ENCODE data around the gene PPP1R1B. TPM values are rescaled to one million over a fixed set of nuclear protein-coding genes. Genes with fewer than 3 reads are reported as not detected.

Gene PPP1R1B
- total and polyA plus RNA-seq, 3 donors from 2014 or later = 22.4 to 63.1 (median 24.3) TPM

DNA sequence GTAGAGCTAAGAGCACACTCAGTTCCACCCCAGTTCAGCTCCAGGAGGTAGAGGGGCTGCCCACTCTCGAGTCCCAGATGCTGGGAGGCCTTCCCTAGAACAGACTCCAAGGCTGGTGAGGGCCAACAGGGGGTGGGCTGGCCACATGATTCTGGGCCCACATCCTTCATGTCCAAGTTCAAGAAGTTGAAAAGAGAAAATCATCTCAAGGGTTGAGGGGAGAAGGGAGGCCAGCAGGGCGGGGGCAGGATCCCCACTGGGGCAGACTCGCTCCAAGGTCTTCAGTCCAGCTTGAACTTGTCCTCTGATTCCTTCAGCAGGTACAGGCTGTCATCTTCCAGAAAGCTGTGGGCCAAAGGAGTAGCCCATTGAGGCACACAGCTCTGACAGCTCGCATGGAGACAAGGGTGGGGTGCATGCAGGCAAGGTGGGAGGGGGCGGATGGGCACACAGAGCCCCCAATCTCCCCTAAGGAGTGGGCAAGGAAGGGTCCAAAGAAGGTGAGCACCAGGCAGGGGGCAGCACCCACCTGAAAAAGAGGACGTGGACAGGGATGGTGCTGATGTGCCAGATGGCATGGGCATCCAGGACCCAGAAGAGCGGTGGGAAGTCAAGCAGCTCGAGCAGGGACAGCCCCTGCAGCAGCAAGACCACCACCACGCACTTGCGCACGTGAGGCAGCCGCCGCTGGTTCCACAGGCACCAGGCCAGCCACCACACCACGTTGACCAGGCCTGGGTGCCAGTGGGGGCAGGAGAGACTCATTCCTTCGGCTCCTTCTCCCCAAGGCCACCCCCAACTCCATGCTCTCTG is 46.0 kb downstream of the PPP1R1B start:
- no peak for DNase-seq
- WGBS, 2 donors = 82 to 90% methylated on average over 11 to 15 of the region's 15 CpGs
- peaks cover 4% of the 10 kb centered on the region for H3K4me1 ChIP-seq
- no peaks in the 10 kb centered on the region for H3K36me3 ChIP-seq (ENCODE audit: low read depth, missing control alignments)
- H3K27me3 ChIP-seq = no peaks in the 10 kb centered on the region
- H3K27ac ChIP-seq = no peak overlapping the region
- TF ChIP-seq, protein P1, sequence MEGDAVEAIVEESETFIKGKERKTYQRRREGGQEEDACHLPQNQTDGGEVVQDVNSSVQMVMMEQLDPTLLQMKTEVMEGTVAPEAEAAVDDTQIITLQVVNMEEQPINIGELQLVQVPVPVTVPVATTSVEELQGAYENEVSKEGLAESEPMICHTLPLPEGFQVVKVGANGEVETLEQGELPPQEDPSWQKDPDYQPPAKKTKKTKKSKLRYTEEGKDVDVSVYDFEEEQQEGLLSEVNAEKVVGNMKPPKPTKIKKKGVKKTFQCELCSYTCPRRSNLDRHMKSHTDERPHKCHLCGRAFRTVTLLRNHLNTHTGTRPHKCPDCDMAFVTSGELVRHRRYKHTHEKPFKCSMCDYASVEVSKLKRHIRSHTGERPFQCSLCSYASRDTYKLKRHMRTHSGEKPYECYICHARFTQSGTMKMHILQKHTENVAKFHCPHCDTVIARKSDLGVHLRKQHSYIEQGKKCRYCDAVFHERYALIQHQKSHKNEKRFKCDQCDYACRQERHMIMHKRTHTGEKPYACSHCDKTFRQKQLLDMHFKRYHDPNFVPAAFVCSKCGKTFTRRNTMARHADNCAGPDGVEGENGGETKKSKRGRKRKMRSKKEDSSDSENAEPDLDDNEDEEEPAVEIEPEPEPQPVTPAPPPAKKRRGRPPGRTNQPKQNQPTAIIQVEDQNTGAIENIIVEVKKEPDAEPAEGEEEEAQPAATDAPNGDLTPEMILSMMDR (IDR thresholded peaks at IDR 0.05) = no peak
- TF ChIP-seq POLR2A (IDR thresholded peaks at IDR 0.05) = no peak
- intact Hi-C loops (cut with DNase I; ENCODE audit: low total_unique reads) = no loop called here
- no peak overlapping the region for H3K4me3 ChIP-seq
- no peaks in the 10 kb centered on the region for H3K9me3 ChIP-seq

DNA sequence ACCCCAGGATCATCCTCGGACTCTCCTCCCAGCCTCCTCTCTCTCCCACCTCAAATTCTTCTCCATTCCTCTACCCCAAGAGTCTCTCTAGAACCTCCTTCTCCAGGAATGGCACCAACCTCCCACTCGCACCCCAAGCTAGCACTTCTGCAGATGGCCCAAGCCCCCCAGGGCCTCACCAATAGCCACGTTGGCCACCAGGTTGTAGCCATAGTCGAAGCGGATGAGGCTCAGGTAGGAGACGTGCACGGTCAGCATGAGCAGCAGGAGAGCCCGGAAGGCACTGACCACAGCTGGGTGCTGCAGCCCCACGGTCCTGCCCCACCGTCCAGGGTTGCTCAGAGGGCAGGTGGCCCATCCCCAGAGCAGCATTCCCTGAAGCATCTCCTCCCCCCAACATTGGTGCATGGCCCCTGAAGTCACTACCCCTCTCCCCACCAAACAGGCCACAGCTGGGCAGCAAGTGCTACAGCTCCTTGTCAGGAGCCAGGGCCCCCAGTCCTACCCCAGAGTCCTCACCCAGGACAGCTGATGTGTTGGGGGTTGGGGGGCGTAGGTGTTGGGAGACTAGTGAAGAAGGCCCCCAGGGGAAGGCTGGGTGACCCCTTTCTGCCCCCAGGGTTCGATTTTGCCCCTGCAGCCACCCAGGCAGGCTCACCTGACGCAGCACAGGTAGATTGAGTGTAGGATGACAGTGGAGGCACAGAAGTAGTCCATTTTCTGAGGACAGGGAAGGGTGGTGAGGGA is 46.8 kb downstream of the PPP1R1B start:
- H3K9me3 ChIP-seq = no peaks in the 10 kb centered on the region
- H3K36me3 ChIP-seq (ENCODE audit: low read depth, missing control alignments) = no peaks in the 10 kb centered on the region
- TF ChIP-seq, protein P1 (IDR thresholded peaks at IDR 0.05) = no peak
- no peak for TF ChIP-seq POLR2A (IDR thresholded peaks at IDR 0.05)
- no peak overlapping the region for H3K27ac ChIP-seq
- H3K4me3 ChIP-seq = no peak overlapping the region
- intact Hi-C loops (cut with DNase I; ENCODE audit: low total_unique reads) = no loop called here
- no peak for DNase-seq
- WGBS, 2 donors = 77 to 82% methylated on average over 5 to 13 of the region's 13 CpGs
- no peaks in the 10 kb centered on the region for H3K4me1 ChIP-seq
- no peaks in the 10 kb centered on the region for H3K27me3 ChIP-seq

DNA sequence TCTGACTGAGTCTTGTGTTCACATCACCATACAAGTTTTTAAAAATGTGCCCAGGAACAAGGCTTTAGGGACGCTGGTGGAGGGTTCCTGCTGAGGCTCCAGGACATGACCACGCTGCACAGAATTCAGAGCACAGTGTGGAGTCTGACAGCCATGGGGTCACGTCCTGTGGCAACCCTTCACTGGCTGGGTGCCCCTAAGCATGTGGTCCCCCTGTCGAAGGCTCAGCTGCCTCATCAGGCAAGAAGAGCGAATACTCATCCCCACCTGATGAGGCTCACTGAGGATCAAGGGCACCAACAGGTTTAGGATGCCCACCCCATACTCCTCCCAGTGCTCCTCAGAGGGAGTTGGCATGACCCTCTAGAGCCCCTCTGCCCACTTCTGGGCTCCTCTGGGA is 47.4 kb downstream of the PPP1R1B start:
- no peak for DNase-seq
- H3K4me3 ChIP-seq = no peak overlapping the region
- no peak overlapping the region for H3K27ac ChIP-seq

DNA sequence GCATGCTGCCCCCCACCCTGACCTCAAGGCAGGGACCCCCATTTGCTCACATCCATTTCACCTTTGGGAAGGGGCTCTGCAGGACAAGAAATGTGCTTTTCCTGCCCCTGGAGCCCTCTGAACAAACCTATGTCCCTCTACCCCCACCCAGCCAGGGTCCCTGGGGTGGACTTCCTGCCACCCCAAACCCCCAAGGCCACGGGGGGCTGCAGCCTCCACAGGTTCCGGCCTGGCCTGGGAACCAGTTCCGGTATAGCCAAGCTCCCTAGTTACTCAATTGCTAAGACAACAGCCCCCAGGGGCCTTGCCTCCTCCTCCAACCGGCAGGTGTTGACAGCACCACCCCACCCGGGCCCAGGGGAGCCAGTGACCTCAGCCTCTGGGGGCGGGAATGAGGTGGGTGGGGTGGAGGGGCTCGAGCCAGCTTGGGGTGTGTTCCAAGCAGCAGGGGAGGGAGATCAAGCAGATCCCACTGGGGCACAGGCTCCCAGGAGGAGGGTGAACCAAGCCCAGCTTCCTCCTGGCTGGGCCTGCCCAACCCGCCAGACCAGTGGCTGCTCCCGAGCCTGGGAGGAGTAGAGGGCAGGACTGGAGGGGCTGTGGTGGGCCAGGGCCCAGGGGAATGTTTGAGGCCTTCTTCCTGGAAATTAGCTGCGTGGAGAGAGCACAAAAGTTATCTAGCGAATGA is 48.1 kb downstream of the PPP1R1B start:
- no peak overlapping the region for H3K4me3 ChIP-seq
- H3K27me3 ChIP-seq = no peaks in the 10 kb centered on the region
- H3K4me1 ChIP-seq = no peaks in the 10 kb centered on the region
- DNase-seq = no peak
- TF ChIP-seq, protein P1 (IDR thresholded peaks at IDR 0.05) = no peak
- no peak for TF ChIP-seq POLR2A (IDR thresholded peaks at IDR 0.05)
- no peaks in the 10 kb centered on the region for H3K9me3 ChIP-seq
- no peaks in the 10 kb centered on the region for H3K36me3 ChIP-seq (ENCODE audit: low read depth, missing control alignments)
- intact Hi-C loops (cut with DNase I; ENCODE audit: low total_unique reads) = no loop called here
- no peak overlapping the region for H3K27ac ChIP-seq
- 65 to 67% methylated on average over 8 to 10 of the region's 11 CpGs for WGBS, 2 donors

More for the DNA sequence above, 47.4 kb downstream of the PPP1R1B start:
- no peaks in the 10 kb centered on the region for H3K27me3 ChIP-seq
- no peaks in the 10 kb centered on the region for H3K4me1 ChIP-seq
- 87 to 100% methylated on average over 1 to 5 of the region's 5 CpGs for WGBS, 2 donors
- TF ChIP-seq, protein P1 (IDR thresholded peaks at IDR 0.05) = no peak
- no peak for TF ChIP-seq POLR2A (IDR thresholded peaks at IDR 0.05)
- no peaks in the 10 kb centered on the region for H3K9me3 ChIP-seq
- no peaks in the 10 kb centered on the region for H3K36me3 ChIP-seq (ENCODE audit: low read depth, missing control alignments)
- intact Hi-C loops (cut with DNase I; ENCODE audit: low total_unique reads) = no loop called here

Measured in testis (tissue), 3 donors.